Stomach (tissue), 4 donors: ENCODE measurements around the gene AFDN.

Experiments used
- CTCF ChIP-seq, 7 experiments: fragments of 450-650 bp in 4 of 7; fragments of 200-600 bp in 3 of 7; sonication (generic) in 3 of 7; IDR thresholded peaks; one replicate each; pipeline ENCODE4 v1.5.1; 2016 to 2019; ENCODE audit warnings: antibody characterized with exemption in 7 of 7, control low read depth in 2 of 7, mild to moderate bottlenecking in 1 of 7
- EP300 ChIP-seq: sonication (generic); formaldehyde crosslinking; IDR thresholded peaks from one replicate; pipeline ENCODE4 v1.6.1; 2017; ENCODE audit warnings: antibody characterized with exemption
- POLR2AphosphoS5 ChIP-seq, 3 donors: sonication (generic); formaldehyde crosslinking; IDR thresholded peaks; one replicate each; pipeline ENCODE4 v1.6.1; 2016; ENCODE audit warnings: antibody characterized with exemption in 3 of 3

GRCh38 chr6:167921831-167922230 is 95.1 kb downstream of the AFDN start:
- no peak for TF ChIP-seq EP300
- no peak for TF ChIP-seq POLR2AphosphoS5 (IDR thresholded peaks at IDR 0.05)
- no peak for TF ChIP-seq CTCF (IDR thresholded peaks at IDR 0.05)
